KG1 (cell line): Measurements from ENCODE around the gene DTX4.
A peak's percentile ranks its signal among the peaks of the same experiment; 100 is the strongest.
"Not testable (repeated sequence)": the region's sequence is repeated elsewhere in the genome, so short reads cannot be mapped to it uniquely, and the experiment has no call there.

Experiments
- DNase-seq: peaks from one replicate; lab custom pipeline; 2025; lab: John Stamatoyannopoulos, UW

DTX4 gene

DNA sequence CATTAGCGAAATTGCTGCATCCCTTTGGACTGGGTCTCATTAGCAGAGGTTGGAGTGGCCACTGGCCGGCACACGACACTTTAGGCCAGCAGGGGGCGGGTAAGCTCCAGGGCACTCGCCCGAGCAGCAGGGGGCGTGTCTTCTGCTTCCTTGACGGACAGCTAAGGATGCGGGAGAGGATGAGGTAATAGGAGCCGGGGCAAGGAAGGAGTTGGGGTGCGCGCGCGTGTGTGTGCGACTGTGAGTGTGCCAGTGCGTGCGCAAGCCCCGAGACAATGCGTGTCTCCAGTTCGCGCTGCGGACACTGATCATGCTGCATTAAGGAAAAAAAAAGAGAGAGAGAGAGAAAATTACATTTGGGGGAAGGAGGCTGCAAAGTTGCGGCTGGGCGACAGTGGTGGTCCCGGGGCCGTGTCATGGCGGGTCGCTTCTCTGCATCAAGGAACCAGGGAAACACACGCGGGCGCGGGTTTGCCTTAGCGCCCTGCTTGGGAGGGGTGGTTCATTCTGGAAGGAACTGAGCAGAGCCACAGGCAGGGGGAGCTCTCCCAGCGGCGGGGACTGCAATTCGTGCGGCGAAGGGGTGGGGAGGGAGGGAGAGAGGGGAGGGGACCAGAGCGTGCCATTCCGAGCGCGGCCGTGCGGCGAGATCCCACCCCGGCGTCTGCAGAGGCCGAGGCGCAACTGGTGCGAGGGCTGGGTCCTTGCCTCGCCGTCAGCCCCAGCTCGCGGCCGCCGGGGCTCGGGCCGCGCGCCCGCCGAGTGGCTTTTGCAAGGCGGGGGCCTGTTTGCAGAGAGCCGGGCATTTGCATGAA lies at the start of gene DTX4:
Gene DTX4, plus strand, starts transcription at position 625 of the 815 bp plus-strand sequence. CDS start 464 bp downstream, outside the sequence.
- DNase-seq: peak; percentile 89

- DNase-seq: peak; percentile 76
Observed at GRCh38 chr11:59135648-59136461, 36.1 kb upstream of the DTX4 start.

- DNase-seq: not testable (repeated sequence)
Observed at GRCh38 chr11:59136551-59136950, 35.4 kb upstream of the DTX4 start.

DNA sequence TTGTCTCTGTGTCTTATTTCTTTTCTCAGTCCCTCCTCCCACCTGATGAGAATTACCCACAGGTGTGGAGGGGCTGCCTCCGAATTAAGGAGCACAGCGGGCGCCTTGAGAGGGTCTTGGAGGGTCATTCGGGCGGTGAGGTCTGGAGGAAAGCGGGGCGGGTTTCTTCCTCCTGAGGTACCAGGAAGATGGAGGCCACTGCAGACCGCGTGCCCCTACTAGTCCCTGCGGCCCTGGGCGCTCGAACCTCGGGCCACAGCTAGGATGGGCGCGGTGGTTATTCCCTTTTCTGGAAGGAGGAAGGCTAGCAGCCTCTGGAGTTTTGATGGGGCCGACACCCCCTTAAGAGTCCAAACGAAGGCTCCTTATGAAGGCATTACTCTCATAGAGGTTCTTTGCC lies 34.7 kb upstream of the DTX4 start:
- no peak for DNase-seq

GRCh38 chr11:59138643-59139042 lies 33.3 kb upstream of the DTX4 start:
- DNase-seq: no peak

- DNase-seq: no peak
Observed at GRCh38 chr11:59141191-59141590, 30.7 kb upstream of the DTX4 start.

- DNase-seq: peak; percentile 63
Observed at GRCh38 chr11:59141673-59142460, 30.1 kb upstream of the DTX4 start.

- DNase-seq: peak; percentile 80
Observed at GRCh38 chr11:59142530-59143507, 29.1 kb upstream of the DTX4 start, which contains the start of gene FAM111A. Gene FAM111A, plus strand, starts transcription at chr11:59142856. Its CDS starts 6,017 bp downstream, at chr11:59148873.

DNA sequence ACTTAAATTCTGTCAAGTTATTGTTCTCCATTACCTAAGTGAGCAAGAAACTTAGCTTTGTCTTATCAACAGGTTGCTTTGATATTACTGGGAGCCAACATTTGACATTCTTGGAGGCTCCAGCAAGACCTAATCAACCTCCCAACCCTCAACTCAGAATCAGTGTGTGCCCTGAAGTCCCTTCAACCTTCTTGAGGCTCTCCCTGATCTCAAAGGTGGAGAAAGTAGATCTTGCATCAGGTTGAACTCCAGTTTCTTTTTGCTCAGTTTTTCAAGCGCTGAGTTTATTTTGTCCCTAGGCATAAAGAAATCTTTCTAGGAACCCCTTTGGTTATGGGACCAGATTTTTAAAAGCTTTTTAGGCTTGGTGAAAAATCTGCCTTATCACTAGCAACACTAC lies 27.8 kb upstream of the DTX4 start:
- DNase-seq: peak; percentile 64

DNA sequence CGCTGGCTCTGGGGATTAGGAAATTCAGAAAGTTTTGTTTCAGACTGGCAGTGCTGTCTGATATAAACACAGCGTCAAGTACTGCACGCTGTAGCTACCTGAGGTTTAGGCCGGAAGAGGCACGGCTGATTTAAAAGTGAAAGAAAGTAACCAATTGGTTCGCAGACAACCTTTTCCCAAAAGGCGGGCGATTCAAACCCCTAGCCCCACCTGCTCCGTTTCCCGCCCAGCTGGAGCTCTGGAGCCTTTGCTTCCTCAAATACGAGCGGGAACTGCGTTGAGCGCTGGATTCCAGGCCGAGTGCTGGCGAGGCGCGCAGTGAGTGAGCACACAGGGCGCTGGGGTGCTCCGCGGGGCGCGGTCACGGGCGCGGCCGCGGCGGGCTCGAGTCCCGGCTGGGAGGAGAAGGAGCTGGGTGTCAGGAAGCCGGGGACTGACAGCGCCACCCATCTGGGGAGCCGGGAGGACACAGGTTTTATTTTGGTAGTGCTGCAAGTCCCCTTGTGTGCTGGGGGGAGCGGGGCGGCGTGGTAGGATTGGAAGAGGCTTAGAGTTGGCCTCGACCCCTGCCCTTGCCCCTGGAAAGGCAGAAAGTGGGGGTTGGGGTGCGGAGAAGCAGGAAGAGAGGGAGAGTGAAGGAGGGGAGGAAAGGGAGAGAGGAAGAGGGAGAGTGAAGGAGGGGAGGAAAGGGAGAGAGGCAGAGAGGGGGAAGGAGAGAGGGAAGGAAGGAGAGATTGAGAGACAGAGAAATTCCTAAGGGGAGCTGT lies 27.2 kb upstream of the DTX4 start:
- DNase-seq: peak; percentile 91

DNA sequence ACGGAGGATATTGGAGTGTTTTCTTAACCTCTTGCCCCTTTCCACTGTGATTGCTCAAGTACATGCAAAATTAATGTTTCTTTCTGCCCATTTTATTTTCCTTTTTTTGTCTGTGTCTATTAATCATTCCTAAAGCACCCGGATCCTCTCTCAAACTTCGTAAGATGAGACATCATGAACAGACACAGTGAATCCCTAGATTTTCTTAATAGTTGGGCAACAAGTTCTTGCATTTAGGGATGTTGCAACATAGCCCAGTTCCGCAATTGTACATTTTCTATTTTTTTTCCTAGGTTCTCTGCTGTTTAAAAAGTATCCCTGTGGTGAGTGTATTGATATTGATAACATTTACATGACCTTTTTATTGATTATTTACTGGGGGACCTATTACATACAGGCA lies 26.4 kb upstream of the DTX4 start:
- DNase-seq: peak; percentile 29

GRCh38 chr11:59151761-59152160 lies 20.2 kb upstream of the DTX4 start:
- DNase-seq: no peak

- DNase-seq: no peak
Observed at GRCh38 chr11:59152312-59152951, 19.5 kb upstream of the DTX4 start.

GRCh38 chr11:59154610-59155009 lies 17.3 kb upstream of the DTX4 start:
- no peak for DNase-seq

- no peak for DNase-seq
Observed at GRCh38 chr11:59157433-59157832, 14.5 kb upstream of the DTX4 start.

- peak; percentile 70 for DNase-seq
Observed at GRCh38 chr11:59158206-59159068, 13.5 kb upstream of the DTX4 start.

- DNase-seq: no peak
Observed at GRCh38 chr11:59164028-59164427, 7.9 kb upstream of the DTX4 start.

- DNase-seq: no peak
Observed at GRCh38 chr11:59172345-59173079, 580 bp downstream of the DTX4 start.
